Endometrial microvascular endothelial cells (primary cell): ENCODE results near the gene TBC1D5. TPM values are rescaled to one million over a fixed set of nuclear protein-coding genes. Genes with fewer than 3 reads are reported as not detected.
"Not testable (repeated sequence)": the region's sequence is repeated elsewhere in the genome, so short reads cannot be mapped to it uniquely, and the experiment has no call there.

ENCODE experiments used
- in situ Hi-C: cut with HindIII; loops from 2 replicates; pipeline ENCODE4 v1.10.0; 2017; ENCODE audit warnings: low sequenced_read_pairs, low pct_unique_long_range_greater_than_20kb; ENCODE audit errors: inconsistent ontology term
- total RNA-seq: library from RNA; depleted of rRNA; stranded (reverse); fragments of >200 nt; gene quantifications from one replicate; pipeline ENCODE4 v1.2.3, GENCODE V29; 2015; ENCODE audit errors: inconsistent ontology term

The TBC1D5 gene
- total RNA-seq, 1 donor from 2014 or later: 46.6 TPM

DNA sequence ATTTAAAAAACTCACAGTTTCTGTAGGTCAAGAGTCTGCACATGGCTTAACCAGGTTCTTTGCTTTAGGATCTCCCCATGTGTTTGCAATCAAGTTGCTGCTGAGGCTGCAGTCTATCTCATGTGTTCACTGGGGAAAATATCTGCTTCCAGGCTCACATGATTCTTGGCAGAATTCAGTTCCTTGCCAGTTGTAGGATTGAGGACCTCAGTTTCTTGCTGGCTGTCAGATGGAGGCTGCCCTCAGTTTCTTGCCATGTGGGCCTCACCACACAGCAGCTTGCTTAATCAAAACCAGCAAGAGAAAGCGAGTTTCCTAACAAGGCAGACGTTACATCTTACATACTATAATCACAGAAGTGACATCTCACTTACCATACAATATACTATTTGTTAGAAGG lies 10.0 kb upstream of the TBC1D5 start:
- in situ Hi-C loops: no loop called here

DNA sequence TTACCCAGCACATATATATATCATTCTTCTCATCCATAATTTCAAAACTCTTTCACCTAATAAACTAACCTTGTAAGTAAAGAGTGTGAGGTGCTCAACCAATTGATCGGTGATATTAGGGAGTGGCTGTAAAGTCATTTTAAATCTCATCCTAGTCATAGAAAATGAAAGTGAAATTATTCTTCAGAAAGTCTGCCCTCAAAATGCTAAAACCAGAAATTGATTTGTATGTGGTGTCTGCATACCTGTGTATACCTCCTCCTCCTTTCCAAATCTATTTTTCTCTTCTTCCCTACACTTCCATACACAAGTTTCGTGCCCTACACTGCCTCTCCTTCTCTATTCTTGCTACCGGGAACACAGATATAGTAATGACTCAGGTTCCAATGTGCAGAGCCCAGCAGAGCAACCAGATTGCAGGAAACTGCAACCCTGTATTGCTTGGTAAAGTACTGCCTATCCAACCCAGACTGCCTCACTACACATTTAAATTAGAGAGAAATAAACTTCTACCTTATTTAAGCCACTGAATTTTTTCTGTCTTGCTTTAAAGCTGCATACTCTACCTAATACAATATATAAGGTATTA lies 7.4 kb upstream of the TBC1D5 start:
- in situ Hi-C loops: no loop called here

DNA sequence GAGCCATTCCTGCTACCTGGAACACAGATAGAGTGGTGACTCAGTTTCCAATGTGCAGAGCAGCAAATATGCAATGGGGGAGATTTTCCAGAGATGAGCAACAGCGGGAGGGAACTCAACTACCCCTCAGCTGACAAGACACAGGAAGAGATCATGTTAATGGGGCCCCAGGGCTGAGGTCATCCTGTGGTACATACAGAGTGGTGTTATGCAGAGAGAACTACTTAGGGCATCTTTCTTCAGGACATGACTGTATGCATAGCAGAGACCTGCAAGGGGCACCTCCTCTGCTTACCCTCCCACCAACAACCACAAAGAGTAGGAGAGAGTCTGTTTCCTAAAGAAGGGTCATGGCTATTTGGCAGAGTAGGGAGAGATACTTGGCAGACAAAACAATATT lies 6.8 kb upstream of the TBC1D5 start:
- in situ Hi-C loops: no loop called here

DNA sequence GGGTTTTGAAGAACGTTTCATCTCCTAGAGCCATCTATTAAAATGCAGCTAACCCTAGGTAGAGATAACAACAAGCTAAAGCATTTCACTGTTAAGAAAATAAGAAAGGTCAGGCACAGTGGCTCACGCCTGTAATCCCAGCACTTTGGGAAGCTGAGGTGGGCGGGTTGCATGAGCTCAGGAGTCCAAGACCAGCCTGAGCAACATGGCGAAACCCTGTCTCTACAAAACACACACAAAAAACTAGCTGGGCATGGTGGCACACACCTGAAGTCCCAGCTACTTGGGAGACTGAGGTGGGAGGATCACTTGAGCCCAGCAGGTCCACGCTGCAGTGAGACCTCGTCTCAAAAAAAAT lies 5.4 kb upstream of the TBC1D5 start:
- in situ Hi-C loops: no loop called here

DNA sequence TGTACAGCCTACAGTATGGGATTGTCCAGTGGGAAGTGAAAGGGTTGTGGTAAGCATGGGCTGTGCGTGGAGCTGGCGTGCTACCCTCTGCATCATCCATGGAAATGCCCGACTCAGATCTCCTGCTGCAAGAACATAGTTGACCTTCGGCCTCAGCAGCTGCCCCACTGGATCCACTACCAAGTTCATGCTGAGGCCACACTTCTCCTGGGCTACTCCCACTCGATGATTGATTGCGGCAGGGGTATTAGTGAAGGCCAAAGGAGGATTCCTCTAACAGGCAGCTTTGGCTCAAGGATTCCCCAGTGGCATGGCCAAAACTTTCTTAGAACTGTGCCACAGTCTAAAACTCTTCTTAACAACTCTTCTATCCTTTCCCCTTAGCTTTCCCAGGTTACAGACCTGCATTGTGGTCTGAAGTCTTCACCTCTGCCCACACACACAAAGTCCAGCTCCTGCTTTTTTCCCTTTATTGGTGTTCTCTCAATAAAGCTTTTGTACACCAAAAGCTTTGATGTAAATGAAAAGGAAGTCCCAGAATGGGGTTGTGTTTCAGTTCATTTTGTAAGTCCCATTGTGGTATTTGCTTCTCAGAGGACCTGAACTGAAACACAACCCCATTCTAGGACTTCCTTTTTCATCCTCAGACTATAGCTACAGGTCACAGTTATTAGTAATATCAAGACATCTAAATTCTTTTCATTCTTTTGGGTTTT lies 4.9 kb upstream of the TBC1D5 start:
- in situ Hi-C loops: no loop called here

DNA sequence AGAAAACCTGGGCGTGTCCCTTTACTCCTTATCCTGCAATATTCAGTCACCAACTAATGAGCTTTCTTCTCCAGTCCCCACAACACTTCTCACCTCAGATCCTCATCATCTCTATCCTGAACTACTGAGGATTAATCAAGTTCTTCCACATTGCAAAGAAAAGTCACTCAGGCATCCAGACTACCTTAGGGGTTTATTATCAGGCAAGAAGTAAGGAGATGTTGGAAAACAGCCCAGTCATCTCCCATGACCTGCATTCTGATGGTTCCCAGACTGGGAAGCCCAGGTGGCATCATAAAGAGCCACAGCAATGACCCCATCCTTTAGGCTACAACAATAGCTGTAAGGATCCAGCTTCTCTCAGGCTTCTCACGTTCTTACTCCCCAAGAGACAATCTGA lies 3.5 kb upstream of the TBC1D5 start:
- in situ Hi-C loops: no loop called here

DNA sequence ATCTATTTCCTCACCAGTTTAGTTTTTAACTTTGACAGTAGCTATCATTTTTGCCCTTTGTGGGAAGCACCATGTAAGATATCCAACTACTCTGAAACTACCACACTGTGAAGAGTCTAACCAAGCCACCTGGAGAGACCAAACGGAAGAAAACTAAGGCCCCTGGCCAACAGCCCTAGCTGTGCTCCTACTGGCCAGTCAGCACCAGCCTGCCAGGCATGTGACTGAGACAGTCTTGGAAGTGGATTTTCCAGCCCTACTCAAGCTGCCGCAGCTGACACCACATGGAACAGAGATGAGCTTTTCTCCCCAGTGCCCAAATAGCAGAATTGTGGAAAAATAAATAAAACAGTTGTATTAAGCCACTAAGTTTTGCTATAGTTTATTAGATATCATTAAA lies 2.9 kb upstream of the TBC1D5 start:
- in situ Hi-C loops: no loop called here

DNA sequence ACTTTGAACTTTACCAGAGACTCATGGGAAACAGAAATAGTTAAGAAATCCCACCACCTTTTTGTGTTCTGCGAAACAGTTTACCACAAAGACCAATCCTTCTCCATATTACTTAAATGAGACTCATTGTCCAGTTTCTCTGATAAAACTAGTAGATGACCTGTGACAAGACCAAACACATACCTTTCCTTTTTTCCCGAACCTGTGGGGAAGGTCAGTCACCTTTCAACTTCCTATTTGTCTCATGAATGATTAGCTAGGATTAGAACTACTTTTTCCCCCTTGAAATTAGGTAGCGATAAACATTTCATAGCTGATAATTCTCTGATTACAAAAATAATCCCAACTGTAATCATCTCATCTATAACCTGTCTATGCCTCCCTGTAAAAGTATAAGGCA lies 2.3 kb upstream of the TBC1D5 start:
- in situ Hi-C loops: no loop called here

DNA sequence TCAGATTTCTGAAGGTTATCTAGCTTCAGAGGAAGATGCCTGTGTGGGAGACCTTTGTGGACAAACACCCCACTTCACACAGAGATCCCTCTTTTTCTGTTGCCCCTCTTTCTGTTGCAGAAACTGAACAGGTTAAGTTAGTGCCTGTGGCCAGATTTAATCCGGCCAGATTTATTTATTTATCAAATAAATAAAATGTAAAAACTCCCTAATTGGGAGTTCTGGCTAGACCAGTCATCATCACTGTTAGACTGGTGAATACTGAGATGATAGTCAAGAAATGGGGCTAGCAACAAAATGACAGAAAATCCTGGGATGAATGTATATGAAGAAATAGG lies 1.2 kb upstream of the TBC1D5 start:
- in situ Hi-C loops: no loop called here

DNA sequence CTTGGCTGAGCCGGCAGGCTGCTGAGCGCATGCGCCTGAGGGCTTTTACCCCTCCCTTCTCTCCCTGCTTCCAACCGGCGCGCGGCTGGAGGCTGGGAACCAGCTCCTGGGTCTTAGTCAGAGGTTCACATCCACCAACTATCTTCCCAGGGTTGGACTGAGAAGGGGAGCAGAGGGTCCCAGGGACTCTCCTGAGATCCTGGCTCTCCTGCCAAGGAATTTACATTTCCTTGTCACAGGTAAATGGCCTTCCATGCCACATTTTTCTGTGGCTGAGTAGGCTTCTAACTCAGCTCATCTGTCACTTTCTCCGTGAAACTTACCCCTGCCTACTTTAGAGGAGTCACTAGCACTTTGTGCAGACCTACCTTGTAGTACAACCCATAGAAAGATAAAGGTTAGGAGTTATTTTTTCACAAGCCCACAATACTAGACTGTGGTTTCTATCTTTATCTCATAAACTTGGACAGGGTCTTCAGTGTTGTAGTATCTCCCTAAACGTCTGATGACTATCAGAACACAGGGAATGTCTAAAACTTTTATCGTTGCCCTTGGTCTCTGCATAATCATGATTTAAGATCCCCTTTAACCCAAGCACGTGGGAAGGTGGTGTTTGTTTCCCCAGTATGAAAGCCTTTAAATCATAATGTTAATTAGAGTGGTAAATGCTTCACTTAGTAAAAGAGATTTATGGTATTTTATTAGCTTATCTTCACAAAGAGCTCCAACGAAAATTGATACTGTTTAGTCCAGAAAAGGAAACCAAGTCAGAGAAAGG lies 638 bp upstream of the TBC1D5 start:
- in situ Hi-C loops: no loop called here

DNA sequence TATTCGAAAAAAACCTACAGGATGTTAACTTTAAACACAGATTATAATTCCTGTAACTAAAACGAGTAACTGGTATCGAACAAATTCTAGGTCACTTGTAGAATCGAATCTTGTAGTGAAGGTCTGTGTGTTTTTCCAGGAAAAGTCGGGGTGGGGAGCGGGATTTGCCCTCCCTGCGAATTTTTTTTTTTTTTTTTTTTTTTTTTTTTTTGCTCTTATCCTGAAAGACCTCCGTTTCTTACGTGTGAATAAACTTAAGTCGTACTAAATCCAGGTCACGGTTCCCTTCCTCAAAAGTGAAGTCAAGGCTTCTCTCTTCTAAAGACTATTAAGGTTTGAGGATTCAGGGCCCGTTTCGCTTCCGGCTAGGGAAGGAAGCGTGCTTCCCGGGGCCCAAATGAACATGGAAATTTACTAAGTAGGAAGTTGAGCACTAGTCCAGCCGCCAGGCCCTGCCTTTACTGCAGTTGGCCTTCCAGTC lies 770 bp downstream of the TBC1D5 start:
- in situ Hi-C loops: no loop called here

DNA sequence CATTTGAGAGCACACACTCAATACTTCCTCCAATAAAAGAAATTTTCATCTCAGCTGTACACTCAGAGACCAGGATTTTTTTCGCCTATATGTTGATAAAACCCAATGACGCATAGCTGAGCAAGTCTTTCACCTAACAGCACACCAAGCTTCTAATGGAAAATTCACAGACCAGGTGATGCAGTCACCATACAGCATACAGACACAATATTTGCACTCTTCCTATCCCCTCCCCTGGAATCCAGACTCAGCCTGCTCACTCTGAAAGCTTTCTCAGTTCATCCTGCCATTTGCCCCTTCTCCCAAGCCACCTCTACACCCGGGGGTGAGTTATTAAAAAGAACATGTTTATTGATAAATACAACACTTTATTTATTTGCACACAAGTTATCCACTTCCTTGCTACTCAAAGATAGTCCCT lies 1.7 kb downstream of the TBC1D5 start:
- in situ Hi-C loops: no loop called here

DNA sequence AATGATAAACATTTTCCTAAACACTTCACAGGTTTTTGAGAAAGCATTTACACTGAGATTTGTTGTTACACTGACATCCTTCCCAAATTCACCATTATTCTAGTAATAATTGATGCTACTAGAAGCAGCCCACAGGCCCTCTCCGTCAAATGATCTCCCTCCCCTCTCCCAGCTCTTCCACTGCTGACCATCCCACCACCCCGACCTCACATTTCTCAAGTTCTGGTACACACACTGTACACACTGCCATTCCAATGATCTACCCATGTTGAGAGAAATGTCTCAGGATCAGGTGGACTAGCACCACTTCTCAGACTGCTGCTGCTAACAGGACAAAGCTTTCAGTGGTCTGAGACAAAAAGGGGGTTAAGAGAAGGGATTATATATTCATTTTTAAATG lies 3.5 kb downstream of the TBC1D5 start:
- in situ Hi-C loops: no loop called here

DNA sequence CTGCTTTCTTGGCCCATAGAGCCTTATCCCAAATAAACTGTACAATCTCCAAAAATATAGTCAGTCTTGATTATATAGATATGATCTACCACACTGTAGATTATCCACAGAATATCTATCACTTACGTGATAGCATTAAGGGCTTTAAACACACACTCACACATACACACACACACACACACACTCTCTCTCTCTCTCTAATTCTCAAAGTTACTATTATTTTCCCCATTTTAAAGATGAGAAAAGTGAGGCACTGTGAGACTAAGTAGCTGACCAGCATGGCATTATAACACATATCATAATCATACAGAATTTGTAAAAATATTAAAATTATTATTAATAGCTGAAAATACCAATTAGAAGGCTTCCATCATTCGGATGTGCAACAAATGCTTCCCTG lies 4.2 kb downstream of the TBC1D5 start:
- in situ Hi-C loops: no loop called here

DNA sequence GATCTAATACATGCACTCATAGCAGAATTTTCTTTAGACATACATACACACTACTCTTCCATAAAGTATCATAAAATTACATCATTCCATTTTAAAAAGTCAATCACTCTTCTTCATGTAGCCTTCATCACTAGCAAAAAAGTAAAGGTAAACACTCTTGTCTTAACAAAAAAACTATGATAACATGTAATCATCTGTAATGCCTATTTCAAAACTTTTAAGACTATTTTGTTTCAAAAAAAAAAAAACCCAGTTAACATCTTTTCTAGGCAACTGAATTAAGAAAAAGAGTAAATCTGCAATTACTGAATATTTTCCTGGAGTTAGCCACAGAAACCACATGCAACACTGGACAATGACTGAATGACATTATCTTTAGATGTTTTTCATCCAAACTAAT lies 4.8 kb downstream of the TBC1D5 start:
- in situ Hi-C loops: no loop called here

DNA sequence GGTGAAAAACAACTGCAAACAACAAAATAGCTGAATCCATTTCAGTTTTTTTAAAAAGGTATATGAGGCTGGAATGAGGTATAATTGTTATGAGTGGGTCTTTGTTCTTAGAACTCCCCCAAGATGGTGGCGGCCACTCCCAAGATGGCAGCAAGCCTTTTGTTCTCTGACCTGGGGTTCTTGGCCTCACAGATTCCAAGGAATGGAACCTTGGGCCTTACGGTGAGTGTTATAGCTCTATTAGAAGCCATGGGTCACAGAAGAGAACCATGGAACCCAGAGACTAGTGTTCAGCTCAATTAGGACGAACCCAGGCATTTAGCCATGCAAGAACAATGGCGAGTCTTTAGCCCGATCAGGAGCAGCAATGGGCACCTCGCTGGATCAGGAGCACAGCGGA lies 7.1 kb downstream of the TBC1D5 start:
- in situ Hi-C loops: not testable (repeated sequence)

DNA sequence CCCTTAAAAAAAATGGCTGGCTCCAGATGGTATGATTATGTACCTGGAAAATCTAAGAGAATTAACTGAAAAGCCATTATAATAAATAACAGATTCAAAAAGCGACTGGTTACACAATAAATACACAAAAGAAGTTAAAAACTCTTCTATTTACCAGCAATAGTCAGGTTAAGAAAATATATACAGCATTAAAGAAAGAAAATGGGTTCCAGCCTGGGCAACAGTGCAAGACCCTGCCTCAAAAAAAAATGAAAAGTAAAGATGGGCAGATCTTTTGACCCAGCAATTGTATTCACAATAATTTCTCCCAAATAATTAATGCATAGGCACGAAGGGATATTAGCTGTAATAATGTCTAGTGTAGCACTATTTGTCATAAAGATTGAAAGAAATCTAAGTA lies 8.7 kb downstream of the TBC1D5 start:
- in situ Hi-C loops: no loop called here

DNA sequence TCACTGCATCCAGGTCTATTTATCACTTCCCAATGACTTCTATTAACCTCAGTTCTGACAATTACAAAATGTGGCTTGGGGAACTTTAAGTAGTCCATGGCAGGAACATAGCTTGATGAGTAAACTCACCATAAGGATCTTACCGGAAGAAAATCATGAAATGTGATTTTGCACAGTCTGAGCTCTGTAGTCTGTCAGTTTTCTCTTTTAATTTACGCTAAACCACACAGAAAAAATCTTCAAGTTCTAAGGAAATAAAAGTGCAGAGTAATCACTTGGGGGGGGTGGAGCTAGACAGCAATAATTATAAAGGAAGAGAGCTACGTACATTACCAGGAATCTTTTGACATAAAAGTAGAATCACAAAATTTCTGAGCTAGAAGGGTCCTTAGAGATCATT lies 9.2 kb downstream of the TBC1D5 start:
- in situ Hi-C loops: no loop called here

DNA sequence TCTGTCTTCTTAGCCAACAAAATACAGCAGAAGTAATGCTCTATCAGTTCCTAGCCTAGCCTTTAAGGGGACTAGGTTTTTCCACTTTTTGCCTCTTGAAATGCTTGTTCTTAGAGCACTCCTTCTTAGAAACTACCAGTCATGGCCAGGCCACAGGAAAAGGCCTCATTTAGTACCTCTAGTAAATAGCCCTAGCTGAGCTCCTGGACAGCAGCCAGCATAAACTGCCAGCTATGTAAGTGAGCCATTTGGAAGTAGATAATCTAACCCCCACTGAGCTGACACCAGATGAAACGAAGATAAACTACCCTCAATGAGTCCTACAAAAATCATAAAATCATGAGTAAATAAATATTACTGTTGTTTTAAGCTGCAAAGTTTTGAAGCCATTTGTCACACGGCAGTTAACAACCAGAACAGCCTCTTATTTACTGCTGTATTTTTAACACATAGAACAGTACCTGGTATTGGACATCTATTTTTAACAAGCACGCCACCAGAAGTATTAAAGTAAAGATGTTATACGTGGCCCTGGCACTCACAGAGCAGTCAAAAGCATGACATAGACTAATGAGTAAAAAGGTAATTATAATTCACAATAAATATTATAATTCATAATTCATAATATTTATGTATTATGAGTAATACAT lies 12.0 kb downstream of the TBC1D5 start:
- in situ Hi-C loops: no loop called here

DNA sequence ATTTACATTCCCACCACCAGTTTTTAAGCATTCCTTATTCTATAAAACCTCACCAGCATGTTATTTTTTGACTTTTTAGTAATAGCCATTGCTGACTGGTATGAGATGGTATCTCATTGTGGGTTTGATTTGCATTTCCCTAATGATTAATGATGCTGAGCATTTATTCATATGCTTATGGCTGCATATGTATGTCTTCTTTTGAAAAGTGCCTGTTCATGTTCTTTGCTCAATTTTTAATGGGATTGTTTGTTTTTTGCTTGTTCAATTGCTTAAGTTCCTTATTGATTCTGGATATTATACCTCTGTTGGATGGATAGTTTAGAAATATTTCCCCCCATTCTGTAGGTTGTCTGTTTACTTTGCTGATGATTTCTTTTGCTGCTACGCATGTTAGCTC lies 16.1 kb downstream of the TBC1D5 start:
- in situ Hi-C loops: no loop called here
